B cell (primary cell): ENCODE measurements around the gene ASPN. TPM values are rescaled to one million over a fixed set of nuclear protein-coding genes. Genes with fewer than 3 reads are reported as not detected.

ENCODE experiments used
- ATAC-seq: fragments of 200-7000 bp; cut with Tn5 transposase; one replicate; pipeline ENCODE4 v1.10.0; 2021; ENCODE audit warnings: low read depth, mild to moderate bottlenecking, moderate number of reproducible peaks, moderate library complexity
- CTCF ChIA-PET: fragments of 350-600 bp; sonication (Branson Sonifier 250); formaldehyde crosslinking; loops from one replicate; lab custom pipeline; 2021; ENCODE audit warnings: antibody characterized with exemption, inconsistent platforms; lab: Charles Lee
- POLR2A ChIA-PET: fragments of 350-600 bp; sonication (Branson Sonifier 250); formaldehyde crosslinking; loops from one replicate; lab custom pipeline; 2021; ENCODE audit warnings: antibody characterized with exemption; lab: Charles Lee
- DNase-seq: peaks from one replicate; pipeline ENCODE4 v3.0.0; 2013
- H2AFZ ChIP-seq: 2 replicates; pipeline ENCODE4 v1.6.1; 2012; ENCODE audit warnings: mild to moderate bottlenecking, low read depth, low read length; ENCODE audit not compliant: insufficient read depth, poor library complexity, severe bottlenecking
- H3K27ac ChIP-seq, 2 donors: 1 replicate in 1 of 2; 2 replicates in 1 of 2; pipeline ENCODE4 v1.5.1; 2012 to 2013; ENCODE audit warnings: low read length in 2 of 2, mild to moderate bottlenecking in 2 of 2, moderate library complexity in 1 of 2
- H3K27me3 ChIP-seq, 4 experiments: fragments of 200-600 bp in 1 of 4; sonication (generic) in 1 of 4; replicated peaks in 1 of 4; 1 replicate in 2 of 4; 2 replicates in 2 of 4; pipeline versions ENCODE4 v1.6.1 to v1.7.0; 2013 to 2016; ENCODE audit warnings: low read length in 3 of 4, mild to moderate bottlenecking in 2 of 4, mixed read lengths in 1 of 4, moderate library complexity in 1 of 4; ENCODE audit not compliant: insufficient read depth in 4 of 4, control insufficient read depth in 3 of 4; ENCODE audit errors: control extremely low read depth in 1 of 4
- H3K36me3 ChIP-seq, 2 experiments: replicated peaks in 1 of 2; 1 replicate in 1 of 2; 2 replicates in 1 of 2; pipeline versions ENCODE4 v1.6.1 to v1.7.1; 2013; ENCODE audit warnings: low read length in 1 of 2; ENCODE audit not compliant: insufficient read depth in 2 of 2, control insufficient read depth in 1 of 2; ENCODE audit errors: control extremely low read depth in 1 of 2, extremely low read depth in 1 of 2
- H3K4me1 ChIP-seq, 2 donors: fragments of 200-600 bp in 1 of 2; sonication (generic) in 1 of 2; 1 replicate in 1 of 2; 2 replicates in 1 of 2; pipeline versions ENCODE4 v1.5.1 to v1.6.1; 2013 to 2017; ENCODE audit warnings: low read length in 2 of 2; ENCODE audit not compliant: control insufficient read depth in 2 of 2, insufficient read depth in 2 of 2
- H3K4me2 ChIP-seq: replicated peaks from 2 replicates; pipeline ENCODE3; 2012; ENCODE audit warnings: mild to moderate bottlenecking, low read depth, low read length; ENCODE audit not compliant: poor library complexity, severe bottlenecking
- H3K4me3 ChIP-seq, 5 experiments: fragments of 200-600 bp in 1 of 5; sonication (generic) in 1 of 5; 1 replicate in 3 of 5; 2 replicates in 2 of 5; pipeline versions ENCODE4 v1.5.1 to v1.7.0; 2011 to 2016; ENCODE audit warnings: low read length in 4 of 5, mild to moderate bottlenecking in 4 of 5, low read depth in 2 of 5, control low read depth in 1 of 5, moderate library complexity in 1 of 5; ENCODE audit not compliant: insufficient read depth in 1 of 5; ENCODE audit errors: control extremely low read depth in 1 of 5, extremely low read depth in 1 of 5
- H3K79me2 ChIP-seq: fragments of 200-600 bp; sonication (generic); one replicate; pipeline ENCODE4 v1.6.0; 2016; ENCODE audit warnings: low read length; ENCODE audit not compliant: control insufficient read depth, insufficient read depth
- H3K9ac ChIP-seq: fragments of 200-600 bp; sonication (generic); 2 replicates; pipeline ENCODE4 v1.6.1; 2017; ENCODE audit warnings: mild to moderate bottlenecking, low read length, moderate library complexity
- H3K9me3 ChIP-seq, 3 donors: one replicate each; pipeline versions ENCODE4 v1.6.1 to v1.7.1; 2013; ENCODE audit warnings: low read length in 2 of 3; ENCODE audit not compliant: control insufficient read depth in 2 of 3, insufficient read depth in 1 of 3; ENCODE audit errors: control extremely low read depth in 1 of 3
- H4K20me1 ChIP-seq: 2 replicates; pipeline ENCODE4 v1.6.0; 2012; ENCODE audit warnings: mild to moderate bottlenecking, low read length; ENCODE audit not compliant: insufficient read depth, control insufficient read depth, poor library complexity, severe bottlenecking
- H3K27ac Mint-ChIP-seq: one replicate; pipeline ENCODE4 v1.8.0; 2021; ENCODE audit warnings: mixed read lengths
- H3K27me3 Mint-ChIP-seq: one replicate; pipeline ENCODE4 v1.8.0; 2021; ENCODE audit warnings: mixed read lengths
- H3K4me1 Mint-ChIP-seq: one replicate; pipeline ENCODE4 v1.8.0; 2021; ENCODE audit warnings: mixed read lengths
- H3K4me3 Mint-ChIP-seq: one replicate; pipeline ENCODE4 v1.8.0; 2021; ENCODE audit warnings: mixed read lengths
- H3K9me3 Mint-ChIP-seq: one replicate; pipeline ENCODE4 v1.8.0; 2022; ENCODE audit warnings: mixed read lengths; ENCODE audit not compliant: insufficient read depth
- EZH2 ChIP-seq: IDR thresholded peaks from 2 replicates; pipeline ENCODE4 v1.6.1; 2012; ENCODE audit warnings: borderline replicate concordance, low read depth, mild to moderate bottlenecking, moderate library complexity, low read length; ENCODE audit not compliant: insufficient read depth, poor library complexity, severe bottlenecking
- WGBS: methylation state at CpG from one replicate; pipeline ENCODE4 v1.1.5; 2013; ENCODE audit warnings: missing lambda C conversion rate; ENCODE audit not compliant: insufficient coverage; 5-methylcytosine and 5-hydroxymethylcytosine counted together
- intact Hi-C: fragments of 100-400 bp; cut with micrococcal nuclease; formaldehyde crosslinking; loops from one replicate; pipeline ENCODE4 v1.10.0; 2022
- polyA plus RNA-seq: library from polyadenylated mRNA; depleted of rRNA; stranded (reverse); fragments of >200 nt; gene quantifications from 2 replicates; pipeline ENCODE4 v1.2.3, GENCODE V29; 2012
- total RNA-seq, 2 donors: library from RNA; stranded (reverse); fragments of 120-200 nt in 1 of 2; gene quantifications; 1 replicate in 1 of 2; 2 replicates in 1 of 2; pipeline versions ENCODE4 v1.2.3 to v1.2.4, GENCODE V29; 2013 to 2022
- TF ChIP-seq, protein P1 (sequence below): fragments of 200-600 bp; IDR thresholded peaks from one replicate; pipeline ENCODE4 v1.8.0; 2022; ENCODE audit warnings: antibody characterized with exemption, mild to moderate bottlenecking

ASPN gene
- total and polyA plus RNA-seq, 2 donors (not counting 1 experiment from before 2014, with no cell fraction given) = not detected

DNA sequence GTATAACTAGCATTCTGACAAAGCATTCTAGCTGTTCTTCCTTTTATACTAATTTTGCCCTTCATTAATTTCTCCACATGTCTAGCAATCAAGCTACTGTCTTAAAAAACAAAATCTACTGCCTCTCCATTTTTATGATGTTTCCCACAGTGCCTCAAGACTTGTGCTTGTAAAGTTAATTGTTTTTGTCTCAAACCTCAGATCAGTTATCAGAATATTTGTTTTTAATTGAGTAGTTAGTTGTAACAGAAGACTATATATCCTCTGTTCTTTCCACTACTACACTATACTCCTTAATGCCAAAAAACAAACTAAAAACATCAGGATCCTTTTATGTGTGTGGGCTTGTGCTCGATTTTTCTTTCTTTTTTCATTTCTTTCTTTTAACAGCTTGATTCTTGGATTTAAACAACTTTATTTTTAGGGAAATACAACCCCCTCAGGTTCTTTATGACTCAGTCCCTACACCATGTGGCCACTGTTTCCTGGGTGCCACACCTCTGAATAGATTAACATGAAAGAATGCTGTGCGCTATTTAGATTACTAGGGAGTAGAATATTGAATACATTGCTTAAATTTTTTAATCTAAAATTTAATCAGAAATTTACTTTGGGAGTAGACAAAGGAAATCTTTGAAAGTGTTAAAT lies 1.2 kb downstream of the ASPN start:
- no peak overlapping the region for H3K4me2 ChIP-seq
- H3K27me3 ChIP-seq = no peaks in the 10 kb centered on the region
- no peaks in the 10 kb centered on the region for H3K9me3 ChIP-seq
- no peak overlapping the region for H3K9ac ChIP-seq
- no peaks in the 10 kb centered on the region for H4K20me1 ChIP-seq
- CTCF ChIA-PET = no interaction called here
- H3K9me3 Mint-ChIP-seq = no peaks in the 10 kb centered on the region
- no peak overlapping the region for H3K4me3 Mint-ChIP-seq
- no peak overlapping the region for H3K27ac Mint-ChIP-seq
- no peak overlapping the region for H3K4me3 ChIP-seq
- DNase-seq (no peak), ATAC-seq (no peak)
- H2AFZ ChIP-seq = no peak overlapping the region
- WGBS = no CpG with 5 or more reads among the region's 2 CpGs
- intact Hi-C loops = no loop called here
- TF ChIP-seq, protein P1, sequence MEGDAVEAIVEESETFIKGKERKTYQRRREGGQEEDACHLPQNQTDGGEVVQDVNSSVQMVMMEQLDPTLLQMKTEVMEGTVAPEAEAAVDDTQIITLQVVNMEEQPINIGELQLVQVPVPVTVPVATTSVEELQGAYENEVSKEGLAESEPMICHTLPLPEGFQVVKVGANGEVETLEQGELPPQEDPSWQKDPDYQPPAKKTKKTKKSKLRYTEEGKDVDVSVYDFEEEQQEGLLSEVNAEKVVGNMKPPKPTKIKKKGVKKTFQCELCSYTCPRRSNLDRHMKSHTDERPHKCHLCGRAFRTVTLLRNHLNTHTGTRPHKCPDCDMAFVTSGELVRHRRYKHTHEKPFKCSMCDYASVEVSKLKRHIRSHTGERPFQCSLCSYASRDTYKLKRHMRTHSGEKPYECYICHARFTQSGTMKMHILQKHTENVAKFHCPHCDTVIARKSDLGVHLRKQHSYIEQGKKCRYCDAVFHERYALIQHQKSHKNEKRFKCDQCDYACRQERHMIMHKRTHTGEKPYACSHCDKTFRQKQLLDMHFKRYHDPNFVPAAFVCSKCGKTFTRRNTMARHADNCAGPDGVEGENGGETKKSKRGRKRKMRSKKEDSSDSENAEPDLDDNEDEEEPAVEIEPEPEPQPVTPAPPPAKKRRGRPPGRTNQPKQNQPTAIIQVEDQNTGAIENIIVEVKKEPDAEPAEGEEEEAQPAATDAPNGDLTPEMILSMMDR = no peak
- TF ChIP-seq EZH2 = no peak
- H3K27me3 Mint-ChIP-seq = no peaks in the 10 kb centered on the region
- H3K4me1 ChIP-seq = no peaks in the 10 kb centered on the region
- no peaks in the 10 kb centered on the region for H3K36me3 ChIP-seq
- POLR2A ChIA-PET = no interaction called here
- no peak overlapping the region for H3K27ac ChIP-seq
- peaks cover 2% of the 10 kb centered on the region for H3K4me1 Mint-ChIP-seq
- H3K79me2 ChIP-seq = no peaks in the 10 kb centered on the region

- no peak overlapping the region for H3K4me3 ChIP-seq
- ATAC-seq (no peak), DNase-seq (no peak)
- no peaks in the 10 kb centered on the region for H4K20me1 ChIP-seq
- H3K36me3 ChIP-seq = no peaks in the 10 kb centered on the region
- no peaks in the 10 kb centered on the region for H3K27me3 ChIP-seq
- H3K9me3 Mint-ChIP-seq = no peaks in the 10 kb centered on the region
- H3K4me2 ChIP-seq = no peak overlapping the region
- intact Hi-C loops = no loop called here
- H3K9me3 ChIP-seq = no peaks in the 10 kb centered on the region
- ChIA-PET CTCF (no interaction called here), POLR2A (no interaction called here)
- H2AFZ ChIP-seq = no peak overlapping the region
- WGBS = 100% methylated on average over 1 of the region's 2 CpGs
- no peaks in the 10 kb centered on the region for H3K4me1 ChIP-seq
- H3K27me3 Mint-ChIP-seq = no peaks in the 10 kb centered on the region
- no peak overlapping the region for H3K9ac ChIP-seq
- no peak overlapping the region for H3K27ac ChIP-seq
- peaks cover 2% of the 10 kb centered on the region for H3K4me1 Mint-ChIP-seq
- TF ChIP-seq, protein P1 = no peak
- no peak for TF ChIP-seq EZH2
- H3K4me3 Mint-ChIP-seq = no peak overlapping the region
- no peak overlapping the region for H3K27ac Mint-ChIP-seq
- H3K79me2 ChIP-seq = no peaks in the 10 kb centered on the region
These were observed 2.0 kb downstream of the ASPN start for GRCh38 chr9:92480291-92480771.
